ENCODE measurements around the gene STK32A.
"Not testable (repeated sequence)": the region's sequence is repeated elsewhere in the genome, so short reads cannot be mapped to it uniquely, and the experiment has no call there.

Gene STK32A

GRCh38 chr5:147359101-147359500 lies 124.3 kb downstream of the STK32A start:
- H3K4me1 ChIP-seq (ENCODE audit: control insufficient read depth in 1 of 2, insufficient read depth in 1 of 2, low read depth in 1 of 2, low read length in 1 of 2), result no peaks in the 10 kb centered on the region
- TF ChIP-seq CTCF (IDR thresholded peaks at IDR 0.05), result no peak
- H3K4me3 ChIP-seq (ENCODE audit: low read depth in 1 of 2, low read length in 1 of 2), result no peak overlapping the region
- H3K36me3 ChIP-seq, result no peaks in the 10 kb centered on the region
- H3K27ac ChIP-seq, result no peak overlapping the region
- H3K27me3 ChIP-seq, result peaks cover 14% of the 10 kb centered on the region
- H3K9me3 ChIP-seq, result no peaks in the 10 kb centered on the region

- no peak for TF ChIP-seq CTCF (IDR thresholded peaks at IDR 0.05)
- Histone ChIP-seq H3K4me3 (ENCODE audit: low read depth in 1 of 2, low read length in 1 of 2) (no peak overlapping the region), H3K4me1 (ENCODE audit: control insufficient read depth in 1 of 2, insufficient read depth in 1 of 2, low read depth in 1 of 2, low read length in 1 of 2) (no peaks in the 10 kb centered on the region), H3K9me3 (no peaks in the 10 kb centered on the region), H3K36me3 (no peaks in the 10 kb centered on the region), H3K27ac (no peak overlapping the region), H3K27me3 (peaks cover 10% of the 10 kb centered on the region)
These were observed 124.8 kb downstream of the STK32A start for GRCh38 chr5:147359581-147359980.

- Histone ChIP-seq H3K27ac (no peak overlapping the region), H3K27me3 (peaks cover 17% of the 10 kb centered on the region), H3K4me3 (ENCODE audit: low read depth in 1 of 2, low read length in 1 of 2) (no peak overlapping the region), H3K36me3 (no peaks in the 10 kb centered on the region), H3K9me3 (no peaks in the 10 kb centered on the region), H3K4me1 (ENCODE audit: control insufficient read depth in 1 of 2, insufficient read depth in 1 of 2, low read depth in 1 of 2, low read length in 1 of 2) (no peaks in the 10 kb centered on the region)
- no peak for TF ChIP-seq CTCF (IDR thresholded peaks at IDR 0.05)
These were observed 126.0 kb downstream of the STK32A start for GRCh38 chr5:147360816-147361215.

- Histone ChIP-seq H3K36me3 (no peaks in the 10 kb centered on the region), H3K4me1 (ENCODE audit: control insufficient read depth in 1 of 2, insufficient read depth in 1 of 2, low read depth in 1 of 2, low read length in 1 of 2) (no peaks in the 10 kb centered on the region), H3K4me3 (ENCODE audit: low read depth in 1 of 2, low read length in 1 of 2) (no peak overlapping the region), H3K9me3 (no peaks in the 10 kb centered on the region), H3K27me3 (peaks cover 22% of the 10 kb centered on the region), H3K27ac (no peak overlapping the region)
- TF ChIP-seq CTCF (IDR thresholded peaks at IDR 0.05), result no peak
These were observed 126.8 kb downstream of the STK32A start for GRCh38 chr5:147361441-147362175.

GRCh38 chr5:147367381-147367780 lies 132.6 kb downstream of the STK32A start:
- not testable (repeated sequence) for H3K4me3 ChIP-seq (ENCODE audit: low read depth in 1 of 2, low read length in 1 of 2); H3K9me3 ChIP-seq; H3K36me3 ChIP-seq; H3K27ac ChIP-seq
- Histone ChIP-seq H3K4me1 (ENCODE audit: control insufficient read depth in 1 of 2, insufficient read depth in 1 of 2, low read depth in 1 of 2, low read length in 1 of 2) (peaks cover 14 to 24% of the 10 kb centered on the region in 2 experiments), H3K27me3 (peaks cover 12% of the 10 kb centered on the region)

GRCh38 chr5:147369742-147370374 lies 135.0 kb downstream of the STK32A start:
- Histone ChIP-seq H3K27me3 (peaks cover 12% of the 10 kb centered on the region), H3K36me3 (no peaks in the 10 kb centered on the region), H3K4me1 (ENCODE audit: control insufficient read depth in 1 of 2, insufficient read depth in 1 of 2, low read depth in 1 of 2, low read length in 1 of 2) (peaks cover 14 to 24% of the 10 kb centered on the region in 2 experiments), H3K9me3 (no peaks in the 10 kb centered on the region), H3K4me3 (ENCODE audit: low read depth in 1 of 2, low read length in 1 of 2) (no peak overlapping the region), H3K27ac (peak overlapping the region; percentile 48)
- no peak for TF ChIP-seq CTCF (IDR thresholded peaks at IDR 0.05)

All from neutrophil (primary cell).